Activated T-cell treated with anti-CD3 and anti-CD28 coated beads, Interleukin-2, amount 50 U/mL, for 72 hours (primary cell): ENCODE measurements around the gene TMEM121. TPM values are rescaled to one million over a fixed set of nuclear protein-coding genes. Genes with fewer than 3 reads are reported as not detected.
A peak's percentile ranks its signal among the peaks of the same experiment; 100 is the strongest.
"Not testable (repeated sequence)": the region's sequence is repeated elsewhere in the genome, so short reads cannot be mapped to it uniquely, and the experiment has no call there.

Source experiments
- ATAC-seq, 2 donors: fragments of 150-1000 bp; cut with Tn5 transposase; replicated peaks in 1 of 2; 2 replicates each; pipeline ENCODE4 v1.10.0; 2021; ENCODE audit warnings: moderate library complexity in 2 of 2, mild to moderate bottlenecking in 1 of 2
- DNase-seq, 2 donors: peaks; one replicate each; pipeline ENCODE4 v3.0.0; 2021 to 2022; ENCODE audit warnings: mixed read lengths in 1 of 2
- H3K27ac Mint-ChIP-seq: one replicate; pipeline ENCODE4 v1.8.0; 2022; ENCODE audit warnings: mild to moderate bottlenecking, moderate library complexity, mixed read lengths
- H3K27me3 Mint-ChIP-seq: one replicate; pipeline ENCODE4 v1.8.0; 2022; ENCODE audit warnings: low read depth, mixed read lengths
- H3K36me3 Mint-ChIP-seq, 2 donors: one replicate each; pipeline ENCODE4 v1.8.0; 2022; ENCODE audit warnings: mixed read lengths in 2 of 2, mild to moderate bottlenecking in 1 of 2; ENCODE audit not compliant: insufficient read depth in 2 of 2
- H3K4me1 Mint-ChIP-seq: one replicate; pipeline ENCODE4 v1.8.0; 2022; ENCODE audit warnings: low read depth, mixed read lengths
- H3K4me3 Mint-ChIP-seq, 2 donors: one replicate each; pipeline ENCODE4 v1.8.0; 2022; ENCODE audit warnings: mild to moderate bottlenecking in 2 of 2, mixed read lengths in 2 of 2, moderate library complexity in 2 of 2
- H3K9me3 Mint-ChIP-seq, 2 donors: one replicate each; pipeline ENCODE4 v1.8.0; 2022; ENCODE audit warnings: mixed read lengths in 2 of 2
- total RNA-seq, 2 donors: library from RNA; stranded (reverse); gene quantifications; one replicate each; pipeline ENCODE4 v1.2.3, GENCODE V29; 2022

The TMEM121 gene
- total RNA-seq, 2 donors from 2014 or later = 6.3 to 7.9 TPM

DNA sequence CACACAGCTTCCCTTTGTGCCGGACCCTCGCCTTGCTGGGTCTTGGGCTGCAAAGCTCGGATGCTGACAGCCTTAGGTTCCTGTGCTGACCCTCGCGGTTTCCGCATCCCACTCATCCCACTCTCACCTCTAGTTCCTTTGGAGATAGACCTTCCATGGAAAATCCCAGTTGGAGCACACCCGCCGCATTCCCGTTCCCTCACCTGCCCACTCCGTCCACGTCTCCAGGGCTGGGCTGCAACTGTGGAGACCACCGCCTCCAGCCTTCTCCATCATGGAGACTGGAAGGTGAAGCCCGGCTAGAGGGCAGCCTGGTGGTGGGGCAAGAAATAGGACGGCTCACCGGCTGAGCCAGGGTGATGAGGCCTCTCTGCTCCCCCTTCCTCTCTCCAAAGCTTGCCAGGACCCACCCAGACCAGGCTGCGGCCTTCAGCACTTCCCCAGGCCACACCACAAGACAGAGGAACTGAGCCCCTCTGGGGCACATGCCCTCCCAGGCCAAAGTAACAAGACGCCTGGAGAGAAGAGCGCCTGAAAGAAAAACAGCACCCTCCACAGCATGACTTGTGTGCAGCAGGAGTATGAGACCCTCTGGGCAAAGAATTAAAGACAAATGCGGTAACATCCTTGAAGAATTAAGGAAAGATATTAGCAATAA is 15.0 kb downstream of the TMEM121 start:
- no peak for DNase-seq
- no peak for ATAC-seq
- Mint-ChIP-seq H3K36me3 (peaks cover 0 to 2% of the 10 kb centered on the region in 2 donors), H3K9me3 (peaks cover 1 to 3% of the 10 kb centered on the region in 2 donors), H3K4me3 (no peak overlapping the region), H3K27me3 (peaks cover 37% of the 10 kb centered on the region), H3K4me1 (peaks cover 5% of the 10 kb centered on the region), H3K27ac (no peak overlapping the region)

DNA sequence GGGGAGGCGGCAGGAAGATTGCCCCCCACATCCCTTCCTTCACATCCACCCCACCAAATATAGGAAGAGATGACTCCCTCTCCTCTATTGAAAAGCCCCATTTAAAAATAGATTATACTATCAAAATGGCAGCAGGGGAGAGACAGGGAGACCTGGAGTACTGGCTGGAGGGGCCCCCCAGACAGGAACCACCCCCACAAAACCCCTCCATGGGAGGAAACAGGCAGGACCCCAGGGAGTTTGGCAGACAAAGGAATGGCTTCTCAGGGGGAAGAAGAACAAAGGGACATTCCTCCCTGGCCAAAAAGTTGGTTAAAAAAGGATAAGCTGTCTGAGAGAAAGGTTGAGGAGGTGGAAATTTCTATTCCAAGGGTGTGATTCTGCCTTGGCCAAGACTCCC is 19.3 kb downstream of the TMEM121 start:
- peaks cover 24% of the 10 kb centered on the region for H3K27me3 Mint-ChIP-seq
- H3K36me3 Mint-ChIP-seq, H3K27ac Mint-ChIP-seq, DNase-seq, H3K4me3 Mint-ChIP-seq, H3K9me3 Mint-ChIP-seq, ATAC-seq, H3K4me1 Mint-ChIP-seq: not testable (repeated sequence)

DNA sequence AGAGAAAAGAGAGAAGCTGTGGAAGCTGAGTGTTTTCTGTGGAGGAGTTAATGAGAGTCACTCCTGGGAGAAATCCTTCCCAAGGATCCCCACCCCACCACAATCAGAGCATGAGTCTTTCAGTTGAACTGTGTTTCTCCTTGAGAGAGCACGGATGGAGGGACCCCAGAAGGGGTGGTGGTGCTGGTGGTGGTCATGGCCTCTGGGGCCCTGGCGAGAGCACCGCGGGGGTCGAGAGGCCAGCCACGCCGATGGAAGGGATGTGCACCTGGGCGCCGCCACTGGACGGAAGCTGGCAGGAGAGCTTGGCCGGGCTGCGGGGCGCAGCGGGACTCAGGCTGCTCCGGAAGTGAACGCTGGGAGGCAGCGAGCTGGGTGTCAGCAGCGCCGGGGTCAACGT is 20.0 kb downstream of the TMEM121 start:
- H3K9me3 Mint-ChIP-seq, H3K36me3 Mint-ChIP-seq, ATAC-seq, H3K27ac Mint-ChIP-seq, DNase-seq, H3K4me1 Mint-ChIP-seq, H3K4me3 Mint-ChIP-seq: not testable (repeated sequence)
- H3K27me3 Mint-ChIP-seq = peaks cover 21% of the 10 kb centered on the region

DNA sequence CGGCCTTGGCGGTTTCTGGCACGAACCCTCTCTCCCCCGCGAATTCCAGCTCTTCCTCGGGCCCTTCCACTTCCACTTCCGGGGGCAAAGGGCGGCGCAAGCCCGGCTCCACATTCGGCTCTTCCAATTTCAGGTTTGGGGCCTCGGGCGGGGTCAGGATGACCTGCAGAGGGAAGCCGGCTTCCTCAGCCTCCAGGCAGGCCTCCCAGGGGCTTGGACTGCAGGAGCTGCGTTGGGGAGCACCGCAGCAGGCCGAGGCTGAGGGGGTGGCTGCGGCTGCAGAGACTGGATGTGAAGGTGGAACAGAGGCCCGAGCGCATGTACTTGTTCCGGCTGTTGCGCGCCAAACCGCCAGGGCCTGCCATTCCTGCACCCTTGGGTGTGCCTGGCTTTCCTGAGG is 20.7 kb downstream of the TMEM121 start:
- not testable (repeated sequence) for DNase-seq, H3K4me3 Mint-ChIP-seq, ATAC-seq, H3K9me3 Mint-ChIP-seq, H3K27ac Mint-ChIP-seq, H3K36me3 Mint-ChIP-seq, H3K4me1 Mint-ChIP-seq
- peaks cover 14% of the 10 kb centered on the region for H3K27me3 Mint-ChIP-seq

DNA sequence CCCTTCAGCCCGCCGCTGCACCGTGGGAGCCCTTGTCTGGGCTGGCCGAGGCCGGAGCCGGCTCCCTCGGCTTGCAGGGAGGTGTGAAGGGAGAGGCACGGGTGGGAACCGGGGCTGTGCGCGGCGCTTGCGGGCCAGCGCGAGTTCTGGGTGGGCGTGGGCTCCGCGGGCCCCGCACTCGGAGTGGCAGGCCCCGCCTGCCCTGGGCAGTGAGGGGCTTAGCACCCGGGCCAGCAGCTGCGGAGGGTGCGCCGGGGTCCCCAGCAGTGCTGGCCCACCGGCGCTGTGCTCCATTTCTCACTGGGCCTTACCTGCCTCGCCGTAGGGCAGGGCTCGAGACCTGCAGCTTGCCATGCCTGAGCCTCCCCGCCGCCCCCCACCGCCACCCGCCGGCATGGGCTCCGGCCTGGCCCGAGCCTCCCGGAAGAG is 21.4 kb downstream of the TMEM121 start:
- Mint-ChIP-seq H3K4me3 (no peak overlapping the region), H3K9me3 (peaks cover under 1 to 1% of the 10 kb centered on the region in 2 donors)
- no peak for ATAC-seq

DNA sequence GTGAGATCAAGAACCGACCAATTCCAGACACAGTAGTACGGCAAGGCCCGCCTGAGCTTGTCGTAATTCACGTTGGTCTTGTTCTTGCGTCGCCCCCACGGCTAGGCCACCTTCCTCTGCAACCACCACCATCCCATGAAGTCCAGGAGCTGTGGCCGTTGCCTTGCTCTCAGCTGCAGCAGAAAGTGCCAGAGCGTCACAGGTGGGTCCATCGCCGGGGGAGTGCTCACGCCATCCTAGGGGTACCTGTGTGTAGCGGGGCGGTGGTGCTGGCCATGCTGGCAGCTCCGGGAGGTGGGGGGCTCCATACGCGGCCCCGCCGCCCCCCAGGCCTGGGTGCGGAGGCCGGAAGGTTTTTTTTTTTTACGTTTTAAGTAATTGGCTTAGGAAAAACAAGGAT is 23.1 kb downstream of the TMEM121 start:
- DNase-seq = no peak
- no peaks in the 10 kb centered on the region for H3K36me3 Mint-ChIP-seq
- H3K4me3 Mint-ChIP-seq = no peak overlapping the region
- H3K4me1 Mint-ChIP-seq = no peaks in the 10 kb centered on the region
- no peaks in the 10 kb centered on the region for H3K9me3 Mint-ChIP-seq
- H3K27me3 Mint-ChIP-seq = no peaks in the 10 kb centered on the region
- H3K27ac Mint-ChIP-seq = no peak overlapping the region
- ATAC-seq = no peak

More for the DNA sequence above, 21.4 kb downstream of the TMEM121 start:
- DNase-seq = no peak
- H3K27me3 Mint-ChIP-seq = peaks cover 10% of the 10 kb centered on the region
- no peaks in the 10 kb centered on the region for H3K36me3 Mint-ChIP-seq
- no peak overlapping the region for H3K27ac Mint-ChIP-seq
- H3K4me1 Mint-ChIP-seq = no peaks in the 10 kb centered on the region

DNA sequence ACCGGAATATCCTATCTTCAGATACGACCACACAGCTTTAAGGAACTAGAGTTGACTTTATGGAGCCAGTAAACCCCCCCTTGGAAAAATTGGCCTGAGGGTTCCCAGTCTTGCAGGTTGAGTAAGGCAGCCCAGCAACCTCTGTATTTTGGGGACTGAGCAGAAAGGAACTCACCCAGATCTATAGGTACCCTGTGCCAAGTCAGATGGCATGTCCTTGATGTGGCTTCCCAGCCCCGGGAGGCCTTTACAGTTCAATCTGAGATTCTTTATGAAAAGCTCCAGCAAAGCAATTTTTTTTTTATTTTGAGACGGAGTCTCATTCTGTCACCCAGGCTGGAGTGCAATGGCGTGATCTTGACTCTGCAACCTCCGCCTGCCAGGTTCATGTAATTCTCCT is 27.6 kb downstream of the TMEM121 start:
- H3K36me3 Mint-ChIP-seq = no peaks in the 10 kb centered on the region
- H3K27ac Mint-ChIP-seq = no peak overlapping the region
- ATAC-seq (no peak), DNase-seq (no peak)
- H3K4me1 Mint-ChIP-seq = peaks cover 4% of the 10 kb centered on the region
- H3K27me3 Mint-ChIP-seq = no peaks in the 10 kb centered on the region
- H3K4me3 Mint-ChIP-seq = no peak overlapping the region
- no peaks in the 10 kb centered on the region for H3K9me3 Mint-ChIP-seq

DNA sequence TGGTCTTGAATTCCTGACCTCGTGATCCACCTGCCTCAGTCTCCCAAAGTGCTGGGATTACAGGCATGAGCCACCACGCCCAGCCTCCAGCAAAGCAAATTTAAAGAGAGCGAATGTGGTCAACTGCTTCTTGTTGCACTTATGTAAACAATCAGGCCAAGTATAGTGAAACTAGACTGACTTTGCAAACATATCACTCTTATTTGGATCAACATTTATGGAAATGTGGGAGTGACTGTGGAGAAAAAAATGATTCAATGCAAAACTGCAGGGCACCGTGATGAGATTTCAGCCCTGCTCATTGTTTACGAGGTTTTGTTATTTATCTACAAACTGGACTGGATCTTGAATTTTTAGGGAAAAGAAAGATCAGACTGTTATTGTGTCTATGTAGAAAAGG is 28.1 kb downstream of the TMEM121 start:
- no peak for ATAC-seq
- H3K27ac Mint-ChIP-seq = no peak overlapping the region
- H3K27me3 Mint-ChIP-seq = no peaks in the 10 kb centered on the region

DNA sequence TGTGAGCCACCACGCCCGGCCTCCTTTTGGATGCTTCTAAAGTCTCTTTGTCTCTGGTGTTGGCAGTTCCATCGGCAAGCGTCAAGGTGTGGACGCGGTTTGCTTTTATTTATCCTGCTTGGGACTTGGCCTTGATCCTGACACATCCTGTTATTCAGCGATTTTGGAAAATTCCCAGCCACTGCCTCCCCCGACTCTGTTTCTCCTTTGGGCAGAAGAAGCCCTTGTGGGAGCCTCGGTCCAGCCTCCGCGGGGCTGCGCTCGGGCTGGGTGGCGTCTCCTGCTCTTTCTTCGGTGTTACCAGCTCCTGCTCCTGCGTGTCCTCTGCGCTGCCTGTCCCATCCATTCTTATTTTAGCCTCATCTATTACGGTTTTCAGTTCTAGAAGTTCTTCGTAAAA is 31.3 kb downstream of the TMEM121 start:
- not testable (repeated sequence) for H3K27ac Mint-ChIP-seq, DNase-seq, H3K4me1 Mint-ChIP-seq, H3K27me3 Mint-ChIP-seq, H3K4me3 Mint-ChIP-seq, ATAC-seq, H3K9me3 Mint-ChIP-seq, H3K36me3 Mint-ChIP-seq

More for the DNA sequence above, 28.1 kb downstream of the TMEM121 start:
- Mint-ChIP-seq H3K4me3 (no peak overlapping the region), H3K9me3 (no peaks in the 10 kb centered on the region), H3K36me3 (no peaks in the 10 kb centered on the region), H3K4me1 (peaks cover 4% of the 10 kb centered on the region)
- no peak for DNase-seq

DNA sequence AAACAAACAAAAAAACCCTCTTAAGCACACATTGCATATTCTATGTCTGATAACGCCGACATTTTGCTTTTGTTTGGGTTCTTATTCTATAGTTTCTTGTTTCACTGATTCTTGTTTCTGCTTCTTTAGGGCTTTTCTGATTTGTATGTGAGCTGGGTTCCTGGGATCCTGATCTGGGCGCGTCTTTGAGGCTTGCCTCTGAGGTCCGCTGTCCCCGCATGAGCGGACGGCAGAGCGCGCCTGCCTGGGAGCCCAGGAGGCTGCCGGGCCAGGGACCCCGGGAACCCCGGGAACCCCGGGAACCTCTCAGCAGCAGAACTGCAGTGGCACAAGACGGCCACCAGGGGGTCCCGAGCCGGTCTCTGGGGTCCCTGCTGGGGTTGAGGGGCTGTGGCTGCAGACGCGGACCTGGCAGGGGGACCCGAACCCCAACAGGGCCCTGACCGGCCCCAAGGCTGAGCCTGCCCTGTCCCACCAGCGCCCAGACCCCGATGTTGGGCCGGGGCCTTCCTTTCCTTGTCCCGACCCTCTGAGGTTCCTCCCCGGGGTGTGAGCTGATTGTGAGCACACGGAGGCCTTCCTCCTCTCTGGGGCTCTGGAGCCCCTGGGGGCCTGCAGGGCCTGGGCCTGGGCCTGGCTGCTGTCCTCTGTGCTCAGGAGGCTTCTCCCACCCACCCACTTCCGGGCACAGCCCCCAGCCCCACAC is 32.2 kb downstream of the TMEM121 start:
- H3K4me3 Mint-ChIP-seq, H3K27ac Mint-ChIP-seq, H3K27me3 Mint-ChIP-seq, H3K9me3 Mint-ChIP-seq, H3K36me3 Mint-ChIP-seq, DNase-seq: not testable (repeated sequence)
- H3K4me1 Mint-ChIP-seq = peaks cover 16% of the 10 kb centered on the region
- ATAC-seq = peak; percentile 27 to 44

DNA sequence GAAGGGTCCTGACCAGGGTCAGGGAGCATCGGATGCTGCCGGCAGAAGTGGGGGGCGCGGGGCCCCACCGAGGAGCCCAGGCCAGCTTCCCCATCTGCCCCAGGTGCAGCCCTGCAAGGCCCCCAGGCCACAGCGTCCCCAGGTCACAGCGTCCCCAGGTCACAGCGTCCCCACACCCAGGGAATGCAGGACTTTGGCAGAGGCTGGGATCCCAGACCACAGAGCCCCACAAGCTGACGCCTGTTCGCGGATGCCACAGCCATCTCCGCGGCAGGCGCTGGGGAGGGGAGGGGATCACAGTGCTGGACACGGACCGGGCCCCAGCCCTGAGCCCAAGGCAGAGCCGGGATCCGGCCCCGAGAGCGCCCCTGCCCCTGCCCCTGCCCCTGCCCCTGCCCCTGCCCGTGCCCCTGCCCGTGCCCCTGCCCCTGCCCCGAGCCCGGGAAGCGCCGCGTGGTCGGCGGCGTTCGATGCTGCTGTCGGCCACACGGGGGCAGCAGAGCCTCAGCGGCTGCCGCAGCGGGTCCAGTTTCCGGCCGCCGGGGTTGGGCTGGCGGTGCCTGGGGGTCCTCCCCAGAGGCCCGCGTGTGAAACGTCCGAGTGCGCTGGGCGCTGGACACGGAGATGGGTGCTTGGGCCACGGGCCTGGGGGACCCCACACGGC is 33.1 kb downstream of the TMEM121 start:
- H3K27ac Mint-ChIP-seq, H3K4me3 Mint-ChIP-seq, H3K9me3 Mint-ChIP-seq, H3K27me3 Mint-ChIP-seq, H3K36me3 Mint-ChIP-seq: not testable (repeated sequence)
- DNase-seq = peak in 1 of 2 donors; percentile 8
- H3K4me1 Mint-ChIP-seq = peaks cover 16% of the 10 kb centered on the region
- ATAC-seq = peak; percentile 66 to 68

DNA sequence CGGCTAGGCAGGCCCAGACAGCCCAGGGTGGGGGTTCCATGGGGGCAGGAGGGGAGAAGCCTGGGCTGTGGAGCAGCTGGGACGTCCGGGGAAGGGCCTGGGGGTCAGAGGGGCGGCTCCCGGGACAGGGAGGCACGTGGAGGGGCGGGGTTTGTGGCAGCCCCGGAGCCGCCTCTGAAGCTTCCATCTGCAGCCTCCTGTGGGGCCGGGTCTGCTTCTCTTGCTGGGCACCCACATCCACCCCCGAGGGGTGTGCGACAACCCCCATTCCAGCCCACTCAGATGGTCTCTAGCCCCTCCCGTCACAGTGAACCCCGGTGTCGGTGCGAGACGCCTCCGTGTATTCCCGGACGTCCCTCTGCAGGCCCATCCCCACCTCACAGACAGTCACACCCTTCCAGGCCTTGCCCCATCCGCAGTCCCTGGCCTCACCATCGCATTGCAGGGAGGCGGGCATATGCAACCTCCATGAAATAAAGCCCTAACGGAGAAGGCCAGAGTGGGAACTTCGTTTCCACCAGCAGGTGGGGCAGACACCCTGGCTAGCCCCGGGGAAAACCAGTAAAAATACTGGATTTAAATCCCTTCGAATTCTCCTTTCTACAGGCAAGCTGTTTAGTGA is 33.8 kb downstream of the TMEM121 start:
- not testable (repeated sequence) for H3K36me3 Mint-ChIP-seq, H3K27me3 Mint-ChIP-seq, H3K4me3 Mint-ChIP-seq, H3K27ac Mint-ChIP-seq, DNase-seq, H3K9me3 Mint-ChIP-seq
- peak; percentile 46 to 49 for ATAC-seq
- peaks cover 16% of the 10 kb centered on the region for H3K4me1 Mint-ChIP-seq

DNA sequence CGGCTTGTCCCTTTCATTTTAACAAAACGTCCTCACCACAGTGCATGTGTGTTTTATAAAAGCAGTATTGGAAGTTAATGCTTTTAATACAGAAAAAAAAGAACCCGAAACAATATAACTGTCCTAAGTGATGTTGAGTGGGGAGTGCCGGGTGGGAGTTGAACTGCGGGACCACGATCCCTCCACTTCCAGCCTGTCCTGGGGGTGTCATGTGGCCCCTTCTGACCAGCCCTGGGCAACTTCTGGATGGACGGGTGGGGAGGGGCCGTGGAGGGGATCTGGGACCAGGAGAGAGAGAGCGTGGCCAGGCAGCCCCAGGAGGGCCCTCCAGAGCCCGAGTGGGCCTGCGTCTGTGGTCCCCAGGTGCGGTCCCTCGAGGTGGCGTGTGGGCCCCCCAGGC is 35.0 kb downstream of the TMEM121 start:
- H3K36me3 Mint-ChIP-seq, H3K27ac Mint-ChIP-seq, H3K4me3 Mint-ChIP-seq, H3K27me3 Mint-ChIP-seq, H3K9me3 Mint-ChIP-seq, DNase-seq, ATAC-seq: not testable (repeated sequence)
- peaks cover 16% of the 10 kb centered on the region for H3K4me1 Mint-ChIP-seq
